ENCODE results near the gene GFI1. TPM values are rescaled to one million over a fixed set of nuclear protein-coding genes. Genes with fewer than 3 reads are reported as not detected.

GFI1 gene
- total and polyA plus RNA-seq, 2 experiments from 2014 or later = 0.10 TPM; not detected in 1

GRCh38 chr1:92430030-92430429 is 56.7 kb downstream of the GFI1 start:
- Histone ChIP-seq H2AFZ (no peak overlapping the region), H3K9me3 (ENCODE audit: low read depth) (no peaks in the 10 kb centered on the region), H3K4me3 (no peak overlapping the region), H3K27me3 (no peaks in the 10 kb centered on the region), H3K79me2 (no peaks in the 10 kb centered on the region), H3K9me2 (replicated peaks; ENCODE audit: insufficient read depth) (no peaks in the 10 kb centered on the region), H4K20me1 (ENCODE audit: insufficient read depth, poor library complexity, severe bottlenecking) (no peaks in the 10 kb centered on the region), H3K4me1 (ENCODE audit: insufficient read depth) (no peaks in the 10 kb centered on the region), H3K4me2 (no peak overlapping the region), H3K36me3 (replicated peaks; ENCODE audit: insufficient read depth, low read depth) (no peaks in the 10 kb centered on the region), H3K27ac (no peak overlapping the region)
- DNase-seq (ENCODE audit: low spot score) = no peak
- 89% methylated on average over 1 of the region's 1 CpG for WGBS (ENCODE audit: low lambda C conversion rate, missing lambda C conversion rate)
- TF ChIP-seq, protein P1, sequence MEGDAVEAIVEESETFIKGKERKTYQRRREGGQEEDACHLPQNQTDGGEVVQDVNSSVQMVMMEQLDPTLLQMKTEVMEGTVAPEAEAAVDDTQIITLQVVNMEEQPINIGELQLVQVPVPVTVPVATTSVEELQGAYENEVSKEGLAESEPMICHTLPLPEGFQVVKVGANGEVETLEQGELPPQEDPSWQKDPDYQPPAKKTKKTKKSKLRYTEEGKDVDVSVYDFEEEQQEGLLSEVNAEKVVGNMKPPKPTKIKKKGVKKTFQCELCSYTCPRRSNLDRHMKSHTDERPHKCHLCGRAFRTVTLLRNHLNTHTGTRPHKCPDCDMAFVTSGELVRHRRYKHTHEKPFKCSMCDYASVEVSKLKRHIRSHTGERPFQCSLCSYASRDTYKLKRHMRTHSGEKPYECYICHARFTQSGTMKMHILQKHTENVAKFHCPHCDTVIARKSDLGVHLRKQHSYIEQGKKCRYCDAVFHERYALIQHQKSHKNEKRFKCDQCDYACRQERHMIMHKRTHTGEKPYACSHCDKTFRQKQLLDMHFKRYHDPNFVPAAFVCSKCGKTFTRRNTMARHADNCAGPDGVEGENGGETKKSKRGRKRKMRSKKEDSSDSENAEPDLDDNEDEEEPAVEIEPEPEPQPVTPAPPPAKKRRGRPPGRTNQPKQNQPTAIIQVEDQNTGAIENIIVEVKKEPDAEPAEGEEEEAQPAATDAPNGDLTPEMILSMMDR (IDR thresholded peaks at IDR 0.05; ENCODE audit: poor library complexity) = no peak
- no peak for TF ChIP-seq EZH2phosphoT487 (IDR thresholded peaks at IDR 0.05; ENCODE audit: low read depth, severe bottlenecking, unreplicated experiment)
- TF ChIP-seq EZH2 (IDR thresholded peaks at IDR 0.05; ENCODE audit: borderline replicate concordance) = no peak

DNA sequence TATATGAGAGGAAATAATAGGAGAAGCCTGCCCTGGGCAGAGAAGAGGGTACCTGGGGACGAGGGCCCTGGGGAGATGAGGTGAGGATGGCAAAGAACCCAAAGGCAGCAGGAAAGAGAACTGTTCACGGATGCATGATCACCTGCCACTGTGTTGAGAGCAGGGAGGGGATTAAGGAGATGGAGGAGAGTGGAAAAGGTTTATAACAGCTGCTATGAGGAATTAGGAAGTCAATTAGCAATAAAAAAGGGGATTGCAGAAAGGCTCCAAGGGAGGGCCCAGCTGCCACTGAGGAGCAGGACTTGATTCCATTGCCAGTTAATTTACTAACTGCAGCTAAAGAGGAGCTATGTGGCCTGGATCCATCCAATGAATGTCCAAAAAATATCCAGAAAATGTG is 61.1 kb downstream of the GFI1 start:
- Histone ChIP-seq H3K27ac (no peak overlapping the region), H3K9me3 (ENCODE audit: low read depth) (no peaks in the 10 kb centered on the region), H3K36me3 (replicated peaks; ENCODE audit: insufficient read depth, low read depth) (no peaks in the 10 kb centered on the region), H3K9me2 (replicated peaks; ENCODE audit: insufficient read depth) (no peaks in the 10 kb centered on the region), H3K4me1 (ENCODE audit: insufficient read depth) (no peaks in the 10 kb centered on the region), H3K4me2 (no peak overlapping the region), H2AFZ (no peak overlapping the region), H3K27me3 (no peaks in the 10 kb centered on the region), H3K4me3 (no peak overlapping the region), H3K79me2 (no peaks in the 10 kb centered on the region), H4K20me1 (ENCODE audit: insufficient read depth, poor library complexity, severe bottlenecking) (no peaks in the 10 kb centered on the region)
- DNase-seq (ENCODE audit: low spot score) = no peak
- no peak for TF ChIP-seq EZH2phosphoT487 (IDR thresholded peaks at IDR 0.05; ENCODE audit: low read depth, severe bottlenecking, unreplicated experiment)
- TF ChIP-seq, protein P1 (IDR thresholded peaks at IDR 0.05; ENCODE audit: poor library complexity) = no peak
- TF ChIP-seq EZH2 (IDR thresholded peaks at IDR 0.05; ENCODE audit: borderline replicate concordance) = no peak
- 76% methylated on average over 2 of the region's 2 CpGs for WGBS (ENCODE audit: low lambda C conversion rate, missing lambda C conversion rate)

Other genes with a start within 250 kb of the GFI1 start
- gene GLMN, start 187.9 kb downstream of the GFI1 start, total RNA-seq = 11.6 and 16.5 TPM in 2 replicates
- gene GLMN, start 187.9 kb downstream of the GFI1 start, polyA plus RNA-seq = 10.0 and 14.5 TPM in 2 replicates
- gene RPAP2, start 187.9 kb downstream of the GFI1 start, total RNA-seq = 14.2 and 20.7 TPM in 2 replicates
- 18.1 and 23.4 TPM in 2 replicates for gene RPAP2, start 187.9 kb downstream of the GFI1 start, polyA plus RNA-seq